Measurements from ENCODE around the gene TRIM50. TPM values are rescaled to one million over a fixed set of nuclear protein-coding genes. Genes with fewer than 3 reads are reported as not detected.

Gene TRIM50
- total and polyA plus RNA-seq, 8 donors: 10.8 to 69.4 (median 31.7) TPM; not detected in 1

- TF ChIP-seq POLR2A (IDR thresholded peaks at IDR 0.05) (no peak), EP300 (IDR thresholded peaks at IDR 0.05) (no peak), POLR2AphosphoS5 (IDR thresholded peaks at IDR 0.05) (no peak), CTCF (IDR thresholded peaks at IDR 0.05) (peak in 5 of 7 experiments; percentile 29 to 55 (median 31))
- H3K4me3 ChIP-seq: no peak overlapping the region
Measured at GRCh38 chr7:73342645-73343044, 14.8 kb upstream of the TRIM50 start.

DNA sequence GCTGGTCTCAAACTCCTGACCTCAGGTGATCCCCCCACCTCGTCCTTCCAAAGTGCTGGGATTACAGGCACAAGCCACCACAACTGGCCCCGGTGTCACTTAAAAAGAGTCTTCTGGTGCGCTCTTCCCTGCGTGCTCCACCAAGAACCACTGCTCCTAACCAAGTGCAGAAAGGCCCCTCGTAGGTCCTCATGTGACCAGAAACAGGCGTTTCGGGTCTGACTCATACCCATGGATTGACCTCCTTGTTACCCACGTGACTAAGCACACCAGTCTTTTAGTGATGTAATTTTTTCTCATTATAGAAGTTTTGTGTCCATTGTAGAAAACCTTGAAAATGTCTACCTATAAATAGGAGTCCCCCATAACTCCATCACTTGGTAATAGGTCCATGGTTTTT is 14.0 kb upstream of the TRIM50 start:
- no peaks in the 10 kb centered on the region for H3K9me3 ChIP-seq
- TF ChIP-seq POLR2A (IDR thresholded peaks at IDR 0.05) (no peak), EP300 (IDR thresholded peaks at IDR 0.05) (no peak), POLR2AphosphoS5 (IDR thresholded peaks at IDR 0.05) (no peak), CTCF (IDR thresholded peaks at IDR 0.05) (no peak)
- H3K27ac ChIP-seq: no peak overlapping the region
- H3K4me1 ChIP-seq: peaks cover 0 to 10% (median 0%) of the 10 kb centered on the region in 4 donors
- 53 to 63% (median 56%) methylated on average over 8 of the region's 8 CpGs for WGBS, 5 donors
- no peaks in the 10 kb centered on the region for H3K36me3 ChIP-seq
- intact Hi-C loops (cut with DNase I; ENCODE audit: low total_unique reads): no loop called here
- no peak for DNase-seq
- H3K27me3 ChIP-seq: peaks cover 0 to 8% (median 0%) of the 10 kb centered on the region in 3 donors
- H3K4me3 ChIP-seq: no peak overlapping the region

More at GRCh38 chr7:73342645-73343044, 14.8 kb upstream of the TRIM50 start:
- intact Hi-C loops (cut with DNase I; ENCODE audit: low total_unique reads): no loop called here
- DNase-seq: peak; percentile 29 to 84
- no peaks in the 10 kb centered on the region for H3K36me3 ChIP-seq
- WGBS, 5 donors: 18 to 39% (median 33%) methylated on average over 8 of the region's 8 CpGs
- no peak overlapping the region for H3K27ac ChIP-seq
- H3K9me3 ChIP-seq: no peaks in the 10 kb centered on the region
- peaks cover 0 to 10% (median 0%) of the 10 kb centered on the region in 4 donors for H3K4me1 ChIP-seq
- peaks cover 0 to 8% (median 0%) of the 10 kb centered on the region in 3 donors for H3K27me3 ChIP-seq

DNA sequence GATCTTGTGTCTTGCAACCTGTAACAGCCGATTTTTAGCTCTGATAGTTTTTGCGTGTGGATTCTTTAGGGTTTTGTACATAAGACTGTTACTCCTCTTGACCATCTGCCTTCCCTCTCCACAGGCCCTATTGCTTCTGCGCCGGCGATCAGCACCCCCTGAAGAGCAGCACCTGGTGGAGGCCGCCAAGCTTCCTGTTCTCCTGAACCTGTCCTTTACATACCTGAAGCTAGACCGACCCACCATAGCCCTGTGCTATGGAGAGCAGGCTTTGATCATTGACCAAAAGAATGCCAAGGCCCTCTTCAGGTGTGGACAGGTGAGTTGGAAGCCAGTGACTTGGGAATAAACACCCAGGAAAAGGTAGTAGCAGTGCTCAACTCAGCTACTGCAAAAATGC is 12.6 kb upstream of the TRIM50 start:
- no peaks in the 10 kb centered on the region for H3K9me3 ChIP-seq
- H3K36me3 ChIP-seq: no peaks in the 10 kb centered on the region
- intact Hi-C loops (cut with DNase I; ENCODE audit: low total_unique reads): no loop called here
- no peak overlapping the region for H3K27ac ChIP-seq
- TF ChIP-seq CTCF (IDR thresholded peaks at IDR 0.05) (no peak), POLR2A (IDR thresholded peaks at IDR 0.05) (no peak), EP300 (IDR thresholded peaks at IDR 0.05) (no peak), POLR2AphosphoS5 (IDR thresholded peaks at IDR 0.05) (no peak)
- no peak overlapping the region for H3K4me3 ChIP-seq
- DNase-seq: no peak
- H3K4me1 ChIP-seq: peaks cover 0 to 10% (median 0%) of the 10 kb centered on the region in 4 donors
- peaks cover 0 to 8% (median 0%) of the 10 kb centered on the region in 3 donors for H3K27me3 ChIP-seq
- 74 to 81% (median 79%) methylated on average over 7 of the region's 7 CpGs for WGBS, 5 donors

DNA sequence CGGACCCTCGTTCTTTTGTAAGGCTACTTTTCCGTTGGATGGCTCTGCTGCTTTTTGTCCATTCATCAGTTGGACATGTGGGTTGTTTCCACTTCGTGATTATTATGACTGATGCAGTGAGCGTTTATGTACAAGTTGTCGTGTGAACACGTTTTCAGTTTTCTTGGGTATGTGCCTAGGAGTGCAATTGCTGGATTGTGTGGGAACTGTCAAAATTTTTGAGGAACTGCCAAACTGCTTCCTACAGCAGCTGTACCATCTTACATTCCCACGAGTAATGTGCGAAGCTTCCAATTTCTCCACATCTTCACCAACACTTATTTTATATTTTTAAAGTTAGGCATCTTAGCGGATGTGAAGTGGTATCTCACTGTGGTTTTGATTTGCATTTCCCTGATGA is 10.4 kb upstream of the TRIM50 start:
- H3K4me3 ChIP-seq: no peak overlapping the region
- peak in 1 of 2 donors; percentile 35 for DNase-seq
- no peak for TF ChIP-seq POLR2AphosphoS5 (IDR thresholded peaks at IDR 0.05)
- no peak for TF ChIP-seq EP300 (IDR thresholded peaks at IDR 0.05)
- TF ChIP-seq POLR2A (IDR thresholded peaks at IDR 0.05): no peak
- peaks cover 0 to 10% (median 0%) of the 10 kb centered on the region in 4 donors for H3K4me1 ChIP-seq
- WGBS, 5 donors: 62 to 75% (median 68%) methylated on average over 10 of the region's 10 CpGs
- H3K9me3 ChIP-seq: no peaks in the 10 kb centered on the region
- no peaks in the 10 kb centered on the region for H3K36me3 ChIP-seq
- H3K27me3 ChIP-seq: peaks cover 0 to 8% (median 0%) of the 10 kb centered on the region in 3 donors
- intact Hi-C loops (cut with DNase I; ENCODE audit: low total_unique reads): no loop called here
- H3K27ac ChIP-seq: no peak overlapping the region

DNA sequence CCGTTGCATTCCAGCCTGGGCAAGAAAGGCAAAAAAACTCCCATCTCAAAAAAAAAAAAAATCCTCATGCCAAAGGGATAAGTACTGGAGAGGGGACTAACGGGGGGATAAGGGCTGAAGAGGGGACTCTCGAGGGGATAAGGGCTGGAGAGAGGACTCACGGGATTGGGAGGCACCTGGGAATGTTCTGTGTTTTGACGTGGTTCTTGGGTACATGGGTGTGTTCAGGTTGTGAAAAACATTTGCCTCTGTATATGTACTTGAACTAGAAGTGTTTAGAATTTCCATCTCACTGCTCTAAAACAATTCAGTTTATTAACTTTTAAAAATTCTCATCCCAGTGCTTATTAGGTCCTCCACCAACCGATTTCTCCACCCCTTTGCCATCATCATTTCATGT is 4.6 kb upstream of the TRIM50 start:
- H3K9me3 ChIP-seq: no peaks in the 10 kb centered on the region
- no peak overlapping the region for H3K27ac ChIP-seq
- no peak for DNase-seq
- no peak overlapping the region for H3K4me3 ChIP-seq
- H3K4me1 ChIP-seq: no peaks in the 10 kb centered on the region
- intact Hi-C loops (cut with DNase I; ENCODE audit: low total_unique reads): no loop called here
- no peaks in the 10 kb centered on the region for H3K27me3 ChIP-seq
- TF ChIP-seq CTCF (IDR thresholded peaks at IDR 0.05): no peak
- no peak for TF ChIP-seq EP300 (IDR thresholded peaks at IDR 0.05)
- no peak for TF ChIP-seq POLR2AphosphoS5 (IDR thresholded peaks at IDR 0.05)
- no peak for TF ChIP-seq POLR2A (IDR thresholded peaks at IDR 0.05)
- 68 to 83% (median 82%) methylated on average over 6 of the region's 6 CpGs for WGBS, 5 donors
- no peaks in the 10 kb centered on the region for H3K36me3 ChIP-seq

All from stomach (tissue), 9 donors.